CD4-positive, alpha-beta T cell treated with Interleukin-6 for 4 hours (primary cell): ENCODE data around the gene HEG1.

ENCODE experiments used
- DNase-seq: peaks from one replicate; pipeline ENCODE4 v3.0.0-alpha.2; 2020; ENCODE audit warnings: mixed read lengths

Gene HEG1

GRCh38 chr3:124939661-124940060, 116.1 kb downstream of the HEG1 start:
- DNase-seq: no peak

GRCh38 chr3:124938896-124939295, 116.9 kb downstream of the HEG1 start:
- DNase-seq: no peak

GRCh38 chr3:124937049-124937448, 118.7 kb downstream of the HEG1 start:
- no peak for DNase-seq

GRCh38 chr3:124935794-124936542, 119.8 kb downstream of the HEG1 start:
- DNase-seq: no peak

- DNase-seq: no peak
Measured at GRCh38 chr3:124935264-124935663, 120.5 kb downstream of the HEG1 start.

- no peak for DNase-seq
Measured at GRCh38 chr3:124934577-124934976, 121.2 kb downstream of the HEG1 start, which contains the start of gene MUC13. MUC13 (minus strand) TSS chr3:124934751; CDS start chr3:124934712, 39 bp downstream.

GRCh38 chr3:124928333-124929202, 127.2 kb downstream of the HEG1 start:
- DNase-seq: peak; percentile 71

- no peak for DNase-seq
Measured at GRCh38 chr3:124927574-124928045, 128.2 kb downstream of the HEG1 start.

GRCh38 chr3:124926426-124927101, 129.2 kb downstream of the HEG1 start:
- no peak for DNase-seq

- no peak for DNase-seq
Measured at GRCh38 chr3:124924741-124925140, 131.1 kb downstream of the HEG1 start.

- DNase-seq: no peak
Measured at GRCh38 chr3:124923833-124924232, 132.0 kb downstream of the HEG1 start.

- DNase-seq: no peak
Measured at GRCh38 chr3:124920718-124921117, 135.1 kb downstream of the HEG1 start.

- DNase-seq: no peak
Measured at GRCh38 chr3:124919756-124920155, 136.0 kb downstream of the HEG1 start.

- DNase-seq: no peak
Measured at GRCh38 chr3:124918524-124918923, 137.3 kb downstream of the HEG1 start.

- DNase-seq: no peak
Measured at GRCh38 chr3:124916837-124917409, 138.9 kb downstream of the HEG1 start.
